ENCODE data around the gene PLEKHG4B.

The PLEKHG4B gene

GRCh38 chr5:139579-140442, 47.8 kb downstream of the PLEKHG4B start:
- no peak for DNase-seq

GRCh38 chr5:140443-140829, 48.5 kb downstream of the PLEKHG4B start:
- no peak for DNase-seq

GRCh38 chr5:141211-141610, 49.2 kb downstream of the PLEKHG4B start:
- DNase-seq = no peak

- DNase-seq = no peak
Observed at GRCh38 chr5:141761-142160, 49.8 kb downstream of the PLEKHG4B start.

GRCh38 chr5:142246-142810, 50.4 kb downstream of the PLEKHG4B start:
- DNase-seq = no peak

GRCh38 chr5:143041-143440, 51.1 kb downstream of the PLEKHG4B start:
- no peak for DNase-seq

GRCh38 chr5:144941-145340, 53.0 kb downstream of the PLEKHG4B start:
- no peak for DNase-seq

GRCh38 chr5:145585-146323, 53.8 kb downstream of the PLEKHG4B start:
- DNase-seq = no peak

- no peak for DNase-seq
Observed at GRCh38 chr5:147751-148150, 55.8 kb downstream of the PLEKHG4B start.

- DNase-seq = no peak
Observed at GRCh38 chr5:149745-150485, 57.9 kb downstream of the PLEKHG4B start.

- DNase-seq = no peak
Observed at GRCh38 chr5:150746-151145, 58.8 kb downstream of the PLEKHG4B start.

GRCh38 chr5:152077-152476, 60.1 kb downstream of the PLEKHG4B start:
- no peak for DNase-seq

- no peak for DNase-seq
Observed at GRCh38 chr5:153256-153655, 61.3 kb downstream of the PLEKHG4B start.

- no peak for DNase-seq
Observed at GRCh38 chr5:154236-154635, 62.3 kb downstream of the PLEKHG4B start.

- no peak for DNase-seq
Observed at GRCh38 chr5:154826-155225, 62.9 kb downstream of the PLEKHG4B start.

- no peak for DNase-seq
Observed at GRCh38 chr5:155651-156410, 63.9 kb downstream of the PLEKHG4B start.

GRCh38 chr5:156411-157072, 64.6 kb downstream of the PLEKHG4B start:
- no peak for DNase-seq

- no peak for DNase-seq
Observed at GRCh38 chr5:157126-157715, 65.3 kb downstream of the PLEKHG4B start.

GRCh38 chr5:157801-158200, 65.8 kb downstream of the PLEKHG4B start:
- no peak for DNase-seq

- DNase-seq = no peak
Observed at GRCh38 chr5:158807-159447, 67.0 kb downstream of the PLEKHG4B start.

Measured in CD4-positive, alpha-beta T cell treated with Interleukin-21 for 1 hour (primary cell).